ENCODE measurements around the gene FOXO3.

FOXO3 gene

GRCh38 chr6:108619431-108620197 lies 58.9 kb downstream of the FOXO3 start:
- no peak for TF ChIP-seq EZH2phosphoT487 (IDR thresholded peaks at IDR 0.05; ENCODE audit: borderline replicate concordance, low read length)
- TF ChIP-seq, protein P1, sequence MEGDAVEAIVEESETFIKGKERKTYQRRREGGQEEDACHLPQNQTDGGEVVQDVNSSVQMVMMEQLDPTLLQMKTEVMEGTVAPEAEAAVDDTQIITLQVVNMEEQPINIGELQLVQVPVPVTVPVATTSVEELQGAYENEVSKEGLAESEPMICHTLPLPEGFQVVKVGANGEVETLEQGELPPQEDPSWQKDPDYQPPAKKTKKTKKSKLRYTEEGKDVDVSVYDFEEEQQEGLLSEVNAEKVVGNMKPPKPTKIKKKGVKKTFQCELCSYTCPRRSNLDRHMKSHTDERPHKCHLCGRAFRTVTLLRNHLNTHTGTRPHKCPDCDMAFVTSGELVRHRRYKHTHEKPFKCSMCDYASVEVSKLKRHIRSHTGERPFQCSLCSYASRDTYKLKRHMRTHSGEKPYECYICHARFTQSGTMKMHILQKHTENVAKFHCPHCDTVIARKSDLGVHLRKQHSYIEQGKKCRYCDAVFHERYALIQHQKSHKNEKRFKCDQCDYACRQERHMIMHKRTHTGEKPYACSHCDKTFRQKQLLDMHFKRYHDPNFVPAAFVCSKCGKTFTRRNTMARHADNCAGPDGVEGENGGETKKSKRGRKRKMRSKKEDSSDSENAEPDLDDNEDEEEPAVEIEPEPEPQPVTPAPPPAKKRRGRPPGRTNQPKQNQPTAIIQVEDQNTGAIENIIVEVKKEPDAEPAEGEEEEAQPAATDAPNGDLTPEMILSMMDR (IDR thresholded peaks at IDR 0.05; ENCODE audit: low read depth, low read length, poor library complexity, severe bottlenecking): no peak
- H3K4me2 ChIP-seq (ENCODE audit: low read length): peak overlapping the region; percentile 1; the same call in 1 of the 2 replicates
- H3K9me2 ChIP-seq (replicated peaks; ENCODE audit: control insufficient read depth, low read length): no peaks in the 10 kb centered on the region
- H3K4me3 ChIP-seq (ENCODE audit: low read length): no peak overlapping the region
- no peaks in the 10 kb centered on the region for H3F3A ChIP-seq (ENCODE audit: control insufficient read depth, insufficient read depth)
- H3K79me2 ChIP-seq (ENCODE audit: control insufficient read depth, low read length): peaks cover 17% of the 10 kb centered on the region
- H3K27me3 ChIP-seq (ENCODE audit: control insufficient read depth, low read length): no peaks in the 10 kb centered on the region
- no peak overlapping the region for H3K27ac ChIP-seq (ENCODE audit: low read depth, low read length)
- no peaks in the 10 kb centered on the region for H3K36me3 ChIP-seq (ENCODE audit: control insufficient read depth, low read length)
- H4K20me1 ChIP-seq (ENCODE audit: control insufficient read depth, insufficient read depth, low read depth, low read length): peaks cover 7% of the 10 kb centered on the region; the same call in 1 of the 2 replicates
- H3K9me3 ChIP-seq (ENCODE audit: control insufficient read depth, insufficient read depth, low read length): no peaks in the 10 kb centered on the region
- H3K4me1 ChIP-seq (ENCODE audit: control insufficient read depth, low read length): peaks cover 13% of the 10 kb centered on the region

DNA sequence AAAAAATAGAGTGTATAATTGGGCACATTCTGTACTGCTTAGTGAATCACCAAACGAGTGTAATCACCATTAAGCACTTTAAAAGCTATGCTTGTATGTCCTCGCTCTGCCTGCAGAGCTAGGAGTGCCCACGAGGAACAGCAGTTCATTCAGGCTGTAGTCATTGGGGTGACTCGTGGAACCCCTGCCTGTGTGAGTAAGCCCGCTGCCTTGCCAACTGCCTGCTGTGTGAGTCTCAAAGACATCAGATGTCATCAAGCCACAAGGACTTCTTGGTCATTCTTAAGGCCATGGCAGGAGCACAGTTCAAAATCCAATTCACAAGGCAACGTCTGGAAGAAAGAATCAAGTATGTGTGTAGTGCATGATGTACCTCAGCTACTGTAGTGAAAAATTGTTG lies 60.4 kb downstream of the FOXO3 start:
- no peak overlapping the region for H3K4me3 ChIP-seq (ENCODE audit: low read length)
- TF ChIP-seq EZH2phosphoT487 (IDR thresholded peaks at IDR 0.05; ENCODE audit: borderline replicate concordance, low read length): no peak
- TF ChIP-seq, protein P1 (IDR thresholded peaks at IDR 0.05; ENCODE audit: low read depth, low read length, poor library complexity, severe bottlenecking): no peak
- H3K27me3 ChIP-seq (ENCODE audit: control insufficient read depth, low read length): no peaks in the 10 kb centered on the region
- H3K27ac ChIP-seq (ENCODE audit: low read depth, low read length): no peak overlapping the region
- H3K4me1 ChIP-seq (ENCODE audit: control insufficient read depth, low read length): peaks cover 13% of the 10 kb centered on the region
- H3K36me3 ChIP-seq (ENCODE audit: control insufficient read depth, low read length): no peaks in the 10 kb centered on the region
- no peaks in the 10 kb centered on the region for H3K9me2 ChIP-seq (replicated peaks; ENCODE audit: control insufficient read depth, low read length)
- H3K4me2 ChIP-seq (ENCODE audit: low read length): no peak overlapping the region
- no peaks in the 10 kb centered on the region for H3K9me3 ChIP-seq (ENCODE audit: control insufficient read depth, insufficient read depth, low read length)
- peaks cover 17% of the 10 kb centered on the region for H3K79me2 ChIP-seq (ENCODE audit: control insufficient read depth, low read length)
- H4K20me1 ChIP-seq (ENCODE audit: control insufficient read depth, insufficient read depth, low read depth, low read length): peaks cover 7% of the 10 kb centered on the region; the same call in 1 of the 2 replicates
- no peaks in the 10 kb centered on the region for H3F3A ChIP-seq (ENCODE audit: control insufficient read depth, insufficient read depth)

- peaks cover 13% of the 10 kb centered on the region for H3K4me1 ChIP-seq (ENCODE audit: control insufficient read depth, low read length)
Measured at GRCh38 chr6:108622641-108623298, 62.1 kb downstream of the FOXO3 start.

More at GRCh38 chr6:108622641-108623298, 62.1 kb downstream of the FOXO3 start:
- Histone ChIP-seq H3K4me2 (ENCODE audit: low read length) (no peak overlapping the region), H3K36me3 (ENCODE audit: control insufficient read depth, low read length) (no peaks in the 10 kb centered on the region), H3F3A (ENCODE audit: control insufficient read depth, insufficient read depth) (no peaks in the 10 kb centered on the region), H3K9me3 (ENCODE audit: control insufficient read depth, insufficient read depth, low read length) (no peaks in the 10 kb centered on the region), H3K9me2 (replicated peaks; ENCODE audit: control insufficient read depth, low read length) (no peaks in the 10 kb centered on the region), H4K20me1 (ENCODE audit: control insufficient read depth, insufficient read depth, low read depth, low read length) (peaks cover 7% of the 10 kb centered on the region; the same call in 1 of the 2 replicates), H3K79me2 (ENCODE audit: control insufficient read depth, low read length) (peaks cover 17% of the 10 kb centered on the region), H3K27ac (ENCODE audit: low read depth, low read length) (no peak overlapping the region), H3K27me3 (ENCODE audit: control insufficient read depth, low read length) (no peaks in the 10 kb centered on the region), H3K4me3 (ENCODE audit: low read length) (no peak overlapping the region)
- no peak for TF ChIP-seq EZH2phosphoT487 (IDR thresholded peaks at IDR 0.05; ENCODE audit: borderline replicate concordance, low read length)
- TF ChIP-seq, protein P1 (IDR thresholded peaks at IDR 0.05; ENCODE audit: low read depth, low read length, poor library complexity, severe bottlenecking): no peak

Measured in DOHH2 (cell line).